Measurements from ENCODE around the gene ENDOG.

- TF ChIP-seq CTCF (IDR thresholded peaks at IDR 0.05) (peak; percentile 73 to 99 (median 96)), POLR2A (IDR thresholded peaks at IDR 0.05) (no peak)
These were observed 45.3 kb downstream of the ENDOG start for GRCh38 chr9:128863647-128864046.

Measured in heart left ventricle (tissue), 13 donors.